Activated T-cell treated with anti-CD3 and anti-CD28 coated beads for 1 hour (primary cell): ENCODE results near the gene NFATC1.

ENCODE experiments used
- DNase-seq: peaks from one replicate; pipeline ENCODE4 v3.0.0-alpha.2; 2020; ENCODE audit warnings: low read depth

NFATC1 gene

GRCh38 chr18:79507546-79508480 lies 112.1 kb downstream of the NFATC1 start:
- DNase-seq = no peak

DNA sequence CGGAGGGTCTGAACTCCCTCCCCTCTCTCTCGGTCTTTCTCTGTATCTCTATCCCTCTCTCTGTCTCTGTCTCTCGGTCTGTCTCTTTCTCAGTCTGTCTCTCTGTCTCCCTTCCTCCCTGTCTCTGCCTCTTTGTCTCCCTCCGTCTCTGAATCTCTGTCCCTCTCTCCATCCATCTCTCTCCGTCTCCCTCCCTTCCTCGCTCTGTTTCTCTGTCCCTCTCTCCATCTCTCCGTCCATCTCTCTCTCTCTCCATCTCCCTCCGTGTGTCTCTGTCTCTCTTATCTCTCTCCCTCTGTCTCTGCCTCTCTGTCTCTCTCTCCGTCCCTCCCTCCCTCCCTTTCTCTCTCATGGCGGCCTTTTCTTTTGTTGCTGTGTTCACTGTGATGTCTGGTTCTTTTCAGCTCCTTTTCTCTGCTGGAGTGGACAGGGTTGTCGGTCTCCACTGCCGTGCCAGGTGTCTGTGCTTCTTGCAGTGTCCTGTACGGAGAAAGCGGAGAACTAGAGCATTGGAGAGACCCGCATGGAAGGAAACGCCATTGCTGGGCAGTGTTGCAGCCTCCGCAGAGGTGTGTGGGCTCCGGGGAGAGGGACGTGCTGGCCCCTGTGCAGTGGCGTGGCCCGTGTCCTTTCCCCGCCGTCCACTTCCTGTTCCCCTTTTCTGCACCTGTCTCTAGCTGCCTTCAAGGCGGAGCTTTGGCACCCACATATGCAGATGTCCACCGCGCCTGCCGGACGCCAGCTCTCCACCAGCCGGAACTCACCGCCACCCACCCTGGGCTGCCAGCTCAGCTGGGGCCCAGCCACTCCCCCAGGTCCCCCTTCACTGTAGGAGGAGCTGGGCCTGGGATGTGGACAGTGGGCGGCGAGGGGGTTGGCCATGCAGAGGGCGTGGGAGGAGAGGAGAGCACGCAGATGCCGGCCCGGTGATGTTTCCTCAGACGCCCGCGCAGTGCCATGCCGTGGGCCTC lies 113.1 kb downstream of the NFATC1 start:
- no peak for DNase-seq

DNA sequence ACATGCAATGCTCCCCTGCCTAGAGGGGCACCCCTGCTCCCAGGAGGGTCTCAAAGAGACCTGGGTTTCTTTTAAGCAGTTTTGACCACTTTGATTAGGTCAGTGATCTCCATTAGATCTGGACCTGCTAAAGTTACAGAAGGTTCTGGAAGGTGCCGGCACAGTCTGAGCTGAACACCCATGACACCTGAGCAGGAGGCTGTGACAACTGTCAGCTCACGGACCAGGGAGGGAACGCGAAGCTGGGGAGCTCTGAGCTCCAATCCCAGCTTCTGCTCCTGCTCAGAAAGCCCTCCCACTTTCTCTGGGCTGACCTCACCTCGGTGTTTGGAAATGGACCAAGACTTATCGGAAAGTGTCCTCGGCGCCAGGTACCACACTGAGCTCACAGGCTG lies 113.8 kb downstream of the NFATC1 start:
- no peak for DNase-seq

- no peak for DNase-seq
These were observed 114.4 kb downstream of the NFATC1 start for GRCh38 chr18:79510046-79510685.

- no peak for DNase-seq
These were observed 115.1 kb downstream of the NFATC1 start for GRCh38 chr18:79510731-79511241.

GRCh38 chr18:79511271-79511670 lies 115.5 kb downstream of the NFATC1 start:
- no peak for DNase-seq

DNA sequence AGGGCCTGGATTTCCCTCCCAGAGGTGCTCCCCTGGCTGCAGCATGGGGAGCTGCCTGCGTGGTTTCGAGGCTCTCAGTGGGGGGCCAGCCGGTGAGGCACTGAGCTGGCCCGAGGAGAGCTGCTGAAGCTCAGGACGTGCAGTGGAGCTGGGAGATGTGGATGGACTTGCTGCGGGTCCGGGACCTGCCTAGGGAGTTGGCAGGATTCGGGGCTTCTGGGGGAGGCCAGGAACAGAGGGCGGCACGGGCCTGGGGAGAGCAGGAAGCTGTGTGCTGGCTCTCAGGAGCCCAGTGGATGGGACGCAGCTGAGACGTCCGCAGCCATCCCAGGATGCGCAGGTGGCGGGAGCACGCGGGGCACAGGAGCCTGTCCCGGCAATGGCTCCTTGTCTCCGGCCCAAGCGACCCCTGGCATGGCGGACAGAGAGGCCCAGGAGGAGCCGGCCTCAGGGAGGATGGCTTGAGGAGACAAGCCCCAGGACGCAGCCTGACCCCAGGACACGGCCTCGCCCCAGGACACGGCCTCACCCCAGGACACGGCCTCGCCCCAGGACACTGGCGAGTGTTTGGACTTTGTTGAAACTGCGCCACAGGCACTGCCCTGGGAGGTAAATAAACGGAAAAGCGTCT lies 116.1 kb downstream of the NFATC1 start:
- DNase-seq = no peak

- DNase-seq = no peak
These were observed 117.0 kb downstream of the NFATC1 start for GRCh38 chr18:79512461-79513380.

DNA sequence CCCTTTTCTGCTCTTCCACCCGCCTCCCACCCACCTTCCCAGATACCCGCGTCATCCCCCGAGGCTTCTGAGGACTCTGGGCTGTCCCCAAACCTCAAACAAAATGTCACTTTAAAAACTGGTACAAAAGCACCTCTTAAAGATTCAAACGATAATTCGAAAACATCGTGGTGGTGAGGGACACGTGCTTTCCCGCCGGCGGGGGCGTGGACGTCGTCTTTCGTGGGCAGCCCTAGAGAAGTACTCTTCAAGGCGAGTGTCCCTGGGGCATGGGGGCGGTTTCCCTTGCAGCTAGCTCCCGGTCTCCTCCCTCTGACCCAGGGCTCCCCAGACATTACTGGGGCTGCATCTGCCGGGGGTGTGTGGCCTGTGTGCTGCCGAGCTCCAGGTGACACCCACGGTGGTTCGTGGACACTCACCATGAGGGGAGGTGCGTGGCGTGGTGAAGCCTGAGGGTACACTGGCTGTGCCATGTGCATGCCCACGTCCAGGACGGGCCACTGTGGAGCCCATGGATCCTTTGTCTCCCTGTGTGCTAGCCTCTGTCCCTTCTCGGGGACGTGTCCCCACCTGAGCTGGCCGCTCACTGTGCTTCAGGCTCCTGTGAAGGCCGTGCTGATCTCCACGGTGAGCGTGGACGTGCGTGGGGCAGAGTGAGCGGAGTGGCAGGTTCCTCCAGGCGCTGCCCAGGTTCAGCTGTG lies 117.8 kb downstream of the NFATC1 start:
- no peak for DNase-seq

DNA sequence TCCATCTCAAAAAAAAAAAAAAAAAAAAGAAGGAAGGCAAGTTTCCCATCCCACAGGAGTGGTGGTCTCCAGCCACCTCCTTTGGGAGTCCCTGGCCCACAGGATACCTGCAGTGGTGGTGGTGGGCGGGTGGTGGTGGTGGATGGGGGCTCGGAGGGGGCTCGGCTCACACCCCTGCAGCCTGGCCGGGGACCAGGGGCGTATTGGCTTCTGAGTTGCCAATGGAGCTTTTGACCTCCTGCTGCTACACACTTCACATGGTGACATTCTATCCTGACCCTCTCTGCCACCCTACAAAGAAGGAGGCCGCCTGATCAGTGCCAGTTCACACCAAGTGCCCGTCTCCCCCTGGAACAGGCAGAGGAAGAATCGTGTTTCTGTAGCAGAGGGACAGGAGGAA lies 119.6 kb downstream of the NFATC1 start:
- DNase-seq = no peak

- no peak for DNase-seq
These were observed 120.2 kb downstream of the NFATC1 start for GRCh38 chr18:79515944-79516351.

DNA sequence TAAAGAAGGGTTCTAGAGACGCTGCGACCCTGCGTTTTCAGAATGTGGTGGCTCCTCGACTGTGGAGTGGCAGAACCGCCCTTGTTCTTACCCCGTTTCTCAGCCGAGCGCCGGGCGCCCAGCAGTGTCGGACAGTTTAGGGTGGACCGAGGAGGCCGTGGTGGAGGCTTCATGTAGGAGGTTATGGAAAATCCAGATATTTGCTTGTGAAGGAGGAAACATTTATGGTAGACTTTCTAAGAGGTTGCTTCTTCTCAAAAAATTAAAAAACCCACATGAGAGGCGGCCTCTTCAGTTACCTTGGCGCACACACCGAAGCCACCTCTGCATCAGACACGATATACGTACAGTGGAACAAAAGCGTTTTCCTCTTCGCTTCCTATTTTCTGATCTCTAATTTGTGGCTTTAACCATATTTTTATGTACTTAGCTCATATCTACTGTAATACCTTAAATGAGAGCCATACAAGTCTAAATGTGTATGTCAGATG lies 120.8 kb downstream of the NFATC1 start:
- DNase-seq = no peak

GRCh38 chr18:79517341-79517740 lies 121.6 kb downstream of the NFATC1 start:
- no peak for DNase-seq

- no peak for DNase-seq
These were observed 122.4 kb downstream of the NFATC1 start for GRCh38 chr18:79518028-79518682.

DNA sequence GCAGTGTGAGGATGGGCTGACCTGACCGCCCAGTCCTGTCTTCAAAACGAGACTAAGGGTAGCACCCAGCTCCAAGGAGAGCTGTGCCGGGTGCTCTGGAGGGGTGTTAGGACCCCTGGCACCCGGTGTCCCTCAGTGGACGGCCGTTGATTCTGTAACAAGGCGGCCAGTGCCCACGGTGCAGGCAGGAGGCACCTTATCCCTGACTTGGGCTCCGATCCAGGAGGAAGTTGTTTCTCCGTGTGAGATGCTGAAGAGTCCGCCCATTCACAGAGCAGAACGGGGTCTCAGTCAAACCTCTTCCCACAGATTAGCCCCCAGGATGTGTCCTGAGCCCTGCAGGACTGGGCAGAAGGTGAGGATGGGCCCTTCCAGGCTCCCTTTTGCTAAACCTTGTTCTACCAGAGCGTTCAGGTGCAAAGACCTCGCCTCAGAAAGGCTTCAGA lies 123.0 kb downstream of the NFATC1 start:
- DNase-seq = no peak

DNA sequence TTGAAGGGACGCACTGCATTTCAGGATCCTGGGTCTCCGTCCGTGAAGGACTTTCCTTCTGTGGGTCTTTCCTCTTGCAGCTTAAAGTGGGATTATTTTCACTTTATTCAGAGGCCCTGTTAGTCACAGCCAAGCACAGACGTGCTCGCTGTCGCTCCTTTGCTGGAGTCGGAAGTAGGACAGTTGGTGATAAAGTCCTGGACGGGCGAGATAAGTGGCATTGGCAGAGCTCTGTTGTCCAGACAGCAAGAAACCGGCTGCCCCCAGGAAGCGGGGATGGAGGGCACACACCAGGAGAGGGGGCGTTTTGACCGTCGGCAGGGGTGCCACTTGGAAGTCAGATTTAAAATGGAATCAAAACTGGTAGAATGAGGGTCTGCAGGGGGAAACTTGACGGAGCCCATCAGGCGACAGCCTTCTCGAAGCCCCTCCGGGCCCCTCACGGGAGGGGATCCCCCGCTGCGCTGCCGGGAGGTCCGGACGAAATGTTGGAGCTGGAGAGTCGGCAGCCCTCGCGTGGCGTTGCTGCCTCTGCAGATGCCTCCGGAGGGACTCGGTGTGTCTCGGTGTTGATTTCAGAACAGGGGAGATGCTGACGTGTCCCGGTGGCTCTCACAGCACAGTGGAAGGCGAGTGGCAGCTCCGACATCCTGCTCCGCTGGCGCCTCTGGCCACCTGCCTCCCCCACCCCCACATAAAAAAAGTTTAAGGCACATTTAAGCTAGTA lies 124.2 kb downstream of the NFATC1 start:
- DNase-seq = no peak

DNA sequence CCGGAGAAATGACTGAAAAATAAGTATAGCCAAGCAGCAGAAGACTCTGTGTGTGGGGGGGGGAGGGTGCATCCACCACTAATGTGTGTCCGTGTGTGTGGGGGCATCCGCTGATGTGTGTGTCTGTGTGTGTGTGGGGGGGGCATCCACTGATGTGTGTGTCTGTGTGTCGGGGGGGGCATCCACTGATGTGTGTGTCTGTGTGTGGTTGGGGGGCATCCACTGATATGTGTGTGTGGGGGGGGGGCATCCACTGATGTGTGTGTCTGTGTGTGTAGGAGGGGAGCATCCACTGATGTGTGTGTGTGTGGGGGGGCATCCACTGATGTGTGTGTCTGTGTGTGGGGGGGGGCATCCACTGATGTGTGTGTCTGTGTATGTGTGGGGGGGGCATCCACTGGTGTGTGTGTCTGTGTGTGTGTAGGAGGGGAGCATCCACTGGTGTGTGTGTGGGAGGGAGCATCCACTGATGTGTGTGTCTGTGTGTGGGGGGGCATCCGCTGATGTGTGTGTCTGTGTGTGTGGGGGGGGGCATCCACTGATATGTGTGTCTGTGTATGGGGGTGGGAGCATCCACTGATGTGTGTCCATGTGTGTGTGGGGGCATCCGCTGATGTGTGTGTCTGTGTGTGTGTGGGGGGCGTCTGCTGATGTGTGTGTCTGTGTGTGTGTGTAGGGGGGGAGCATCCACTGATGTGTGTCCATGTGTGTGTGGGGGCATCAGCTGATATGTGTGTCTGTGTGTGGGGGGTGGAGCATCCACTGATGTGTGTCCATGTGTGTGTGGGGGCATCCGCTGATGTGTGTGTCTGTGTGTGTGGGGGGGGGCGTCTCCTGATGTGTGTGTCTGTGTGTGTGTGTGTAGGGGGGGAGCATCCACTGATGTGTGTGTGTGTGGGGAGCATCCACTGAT lies 125.0 kb downstream of the NFATC1 start:
- no peak for DNase-seq
